ENCODE data around the gene SLC25A23.
A peak's percentile ranks its signal among the peaks of the same experiment; 100 is the strongest.

Gene SLC25A23

DNA sequence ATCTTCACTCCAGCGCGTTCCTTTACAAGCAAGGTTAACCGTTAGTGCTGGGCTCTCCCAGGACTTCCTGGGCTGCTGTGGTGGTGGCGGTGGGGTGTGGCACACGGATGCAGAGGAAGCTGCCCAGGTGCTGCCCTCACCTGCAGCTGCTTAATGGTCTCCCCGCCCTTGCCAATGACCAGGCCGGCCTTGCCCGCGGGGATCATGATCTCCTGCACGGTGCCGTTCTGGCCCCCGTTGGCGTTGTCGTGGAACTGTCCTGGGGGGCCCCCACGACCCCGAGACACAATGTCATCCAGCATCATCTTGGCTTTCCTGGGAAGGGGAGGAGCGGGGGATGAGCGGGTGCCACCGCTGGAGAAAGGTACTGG lies 41.0 kb downstream of the SLC25A23 start:
- Histone ChIP-seq H3K9me3 (ENCODE audit: control insufficient read depth, low read length) (no peaks in the 10 kb centered on the region), H2AFZ (no peak overlapping the region), H3K27me3 (ENCODE audit: control insufficient read depth, insufficient read depth, low read length) (no peaks in the 10 kb centered on the region), H3K9ac (no peak overlapping the region), H3K36me3 (ENCODE audit: control insufficient read depth, insufficient read depth, low read length) (no peaks in the 10 kb centered on the region), H3K4me1 (peaks cover 20% of the 10 kb centered on the region), H3K4me3 (ENCODE audit: low read depth, low read length) (no peak overlapping the region), H3K4me2 (ENCODE audit: low read length) (no peak overlapping the region), H3K27ac (no peak overlapping the region), H3K79me2 (peaks cover 17% of the 10 kb centered on the region)
- TF ChIP-seq, protein P1, sequence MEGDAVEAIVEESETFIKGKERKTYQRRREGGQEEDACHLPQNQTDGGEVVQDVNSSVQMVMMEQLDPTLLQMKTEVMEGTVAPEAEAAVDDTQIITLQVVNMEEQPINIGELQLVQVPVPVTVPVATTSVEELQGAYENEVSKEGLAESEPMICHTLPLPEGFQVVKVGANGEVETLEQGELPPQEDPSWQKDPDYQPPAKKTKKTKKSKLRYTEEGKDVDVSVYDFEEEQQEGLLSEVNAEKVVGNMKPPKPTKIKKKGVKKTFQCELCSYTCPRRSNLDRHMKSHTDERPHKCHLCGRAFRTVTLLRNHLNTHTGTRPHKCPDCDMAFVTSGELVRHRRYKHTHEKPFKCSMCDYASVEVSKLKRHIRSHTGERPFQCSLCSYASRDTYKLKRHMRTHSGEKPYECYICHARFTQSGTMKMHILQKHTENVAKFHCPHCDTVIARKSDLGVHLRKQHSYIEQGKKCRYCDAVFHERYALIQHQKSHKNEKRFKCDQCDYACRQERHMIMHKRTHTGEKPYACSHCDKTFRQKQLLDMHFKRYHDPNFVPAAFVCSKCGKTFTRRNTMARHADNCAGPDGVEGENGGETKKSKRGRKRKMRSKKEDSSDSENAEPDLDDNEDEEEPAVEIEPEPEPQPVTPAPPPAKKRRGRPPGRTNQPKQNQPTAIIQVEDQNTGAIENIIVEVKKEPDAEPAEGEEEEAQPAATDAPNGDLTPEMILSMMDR (IDR thresholded peaks at IDR 0.05), result no peak

DNA sequence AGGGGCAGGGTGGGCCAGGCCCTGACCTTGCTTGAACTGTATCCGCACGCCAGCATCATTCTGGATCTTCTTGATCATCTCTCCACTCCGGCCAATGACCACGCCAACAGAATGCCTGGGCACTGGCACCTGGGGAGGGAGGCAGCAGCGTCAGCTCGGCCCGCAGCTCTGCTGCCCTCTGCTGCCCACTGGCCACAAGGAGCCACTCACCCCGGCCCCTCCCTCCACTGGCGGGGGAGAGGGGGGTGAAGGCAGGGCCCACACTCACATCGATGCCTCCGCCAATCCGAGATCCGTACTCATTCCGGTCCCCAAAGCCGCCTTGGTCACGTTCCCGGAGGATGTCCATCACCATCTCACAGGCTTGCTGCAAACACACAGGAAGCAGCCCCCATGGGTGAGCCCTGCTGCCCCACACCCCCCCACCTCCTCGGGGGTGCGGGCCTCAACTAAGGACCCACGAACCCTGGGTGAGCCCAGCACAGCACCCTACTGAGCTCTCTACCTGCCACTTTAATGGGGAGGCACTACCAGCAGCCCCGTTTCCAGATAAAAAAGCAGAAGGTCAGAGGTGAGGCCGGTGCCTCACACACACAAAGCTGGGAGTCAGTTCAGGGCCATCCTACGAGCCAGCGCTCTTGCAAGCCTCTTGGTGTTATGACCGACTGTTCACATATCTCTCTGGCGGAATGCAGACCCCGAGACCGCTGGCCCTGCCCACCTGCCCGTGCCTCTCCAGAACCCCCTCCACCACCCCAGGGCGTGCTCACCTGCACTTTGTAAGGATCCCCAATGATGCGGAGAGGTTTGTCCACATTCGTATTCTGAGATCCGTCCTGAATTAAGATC lies 41.7 kb downstream of the SLC25A23 start:
- peaks cover 15% of the 10 kb centered on the region for H3K4me1 ChIP-seq
- H2AFZ ChIP-seq, result no peak overlapping the region
- no peaks in the 10 kb centered on the region for H3K27me3 ChIP-seq (ENCODE audit: control insufficient read depth, insufficient read depth, low read length)
- no peak overlapping the region for H3K4me3 ChIP-seq (ENCODE audit: low read depth, low read length)
- H3K79me2 ChIP-seq, result peaks cover 11% of the 10 kb centered on the region
- TF ChIP-seq, protein P1 (IDR thresholded peaks at IDR 0.05), result peak; percentile 85
- H3K4me2 ChIP-seq (ENCODE audit: low read length), result no peak overlapping the region
- H3K9me3 ChIP-seq (ENCODE audit: control insufficient read depth, low read length), result no peaks in the 10 kb centered on the region
- H3K9ac ChIP-seq, result no peak overlapping the region
- H3K27ac ChIP-seq, result no peak overlapping the region
- H3K36me3 ChIP-seq (ENCODE audit: control insufficient read depth, insufficient read depth, low read length), result no peaks in the 10 kb centered on the region

DNA sequence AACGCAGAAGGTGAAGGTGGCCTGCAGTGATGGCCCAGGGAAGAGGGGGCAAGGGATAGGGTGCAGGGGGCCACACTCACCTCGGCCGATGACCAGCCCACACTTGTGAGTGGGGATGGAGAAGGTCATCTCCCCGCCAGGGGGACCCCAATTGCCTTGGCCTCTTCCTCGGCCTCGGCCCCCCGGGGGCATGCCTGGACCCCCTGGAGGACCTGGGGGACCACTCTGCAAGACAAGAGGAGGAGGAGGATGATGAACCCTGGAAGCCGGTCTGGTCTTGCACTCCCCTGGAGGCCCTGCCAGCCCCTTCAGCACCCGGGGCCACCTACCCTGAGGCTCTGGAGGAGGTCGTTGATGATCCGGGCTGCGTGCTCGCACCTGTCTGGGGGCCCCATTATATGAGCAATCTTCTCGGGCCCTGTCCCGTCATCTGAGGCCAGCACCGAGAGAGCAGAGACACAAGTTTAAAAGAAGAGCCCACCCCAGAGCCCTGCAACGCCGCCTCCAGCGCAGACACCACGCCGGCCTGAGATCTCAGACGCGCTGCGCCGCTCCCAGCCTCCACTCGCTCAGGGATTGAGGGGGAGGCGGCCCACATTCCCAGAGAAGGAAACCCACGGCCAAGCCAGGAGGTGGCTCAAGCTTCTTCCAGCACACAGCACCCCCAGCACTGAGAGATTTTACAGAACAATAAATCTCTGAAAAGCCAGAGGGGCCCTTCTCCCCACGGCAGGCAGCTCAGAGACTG lies 42.8 kb downstream of the SLC25A23 start:
- Histone ChIP-seq H3K9ac (no peak overlapping the region), H3K4me3 (ENCODE audit: low read depth, low read length) (no peak overlapping the region), H3K27me3 (ENCODE audit: control insufficient read depth, insufficient read depth, low read length) (no peaks in the 10 kb centered on the region), H2AFZ (no peak overlapping the region), H3K9me3 (ENCODE audit: control insufficient read depth, low read length) (no peaks in the 10 kb centered on the region), H3K79me2 (peaks cover 4% of the 10 kb centered on the region), H3K36me3 (ENCODE audit: control insufficient read depth, insufficient read depth, low read length) (no peaks in the 10 kb centered on the region), H3K4me1 (peaks cover 18% of the 10 kb centered on the region), H3K4me2 (ENCODE audit: low read length) (no peak overlapping the region), H3K27ac (no peak overlapping the region)
- TF ChIP-seq, protein P1 (IDR thresholded peaks at IDR 0.05), result no peak

DNA sequence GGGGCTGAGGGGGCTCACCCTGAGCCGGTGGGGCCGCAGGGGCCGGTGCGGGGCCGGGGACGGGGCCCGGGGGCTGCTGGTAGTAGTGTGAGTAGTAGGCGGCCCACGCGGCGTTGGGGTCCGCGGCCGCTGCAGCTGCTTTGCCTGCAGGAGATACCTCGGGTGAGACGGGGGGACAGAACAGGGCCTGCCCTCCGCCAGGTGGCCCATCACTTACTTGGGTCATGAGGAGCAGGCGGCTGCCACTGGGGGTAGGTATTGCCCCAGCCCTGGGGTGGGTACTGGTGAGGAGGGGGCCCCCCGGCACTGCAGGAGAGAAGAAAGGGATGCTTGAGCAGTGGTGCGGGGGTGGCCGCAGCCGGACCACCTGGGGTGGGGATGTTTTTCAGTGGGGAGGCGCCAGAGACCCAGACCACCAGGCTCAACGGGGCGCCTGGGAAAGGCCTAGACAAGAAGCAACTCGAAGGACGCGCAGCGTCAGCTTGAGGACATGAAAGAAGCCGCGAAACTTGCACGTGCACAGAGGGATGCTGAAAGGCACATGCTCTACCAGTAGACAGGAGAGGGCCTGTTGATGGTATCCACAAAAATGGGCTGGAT lies 43.9 kb downstream of the SLC25A23 start:
- TF ChIP-seq, protein P1 (IDR thresholded peaks at IDR 0.05), result no peak
- no peaks in the 10 kb centered on the region for H3K36me3 ChIP-seq (ENCODE audit: control insufficient read depth, insufficient read depth, low read length)
- H3K27me3 ChIP-seq (ENCODE audit: control insufficient read depth, insufficient read depth, low read length), result no peaks in the 10 kb centered on the region
- no peak overlapping the region for H3K9ac ChIP-seq
- H3K9me3 ChIP-seq (ENCODE audit: control insufficient read depth, low read length), result no peaks in the 10 kb centered on the region
- H3K4me2 ChIP-seq (ENCODE audit: low read length), result no peak overlapping the region
- H3K4me3 ChIP-seq (ENCODE audit: low read depth, low read length), result no peak overlapping the region
- H3K4me1 ChIP-seq, result peaks cover 19% of the 10 kb centered on the region
- H3K27ac ChIP-seq, result no peak overlapping the region
- no peaks in the 10 kb centered on the region for H3K79me2 ChIP-seq
- no peak overlapping the region for H2AFZ ChIP-seq

Measured in parathyroid adenoma (tissue), 2 donors.